H9 (cell line): ENCODE results near the gene LRRTM2. TPM values are rescaled to one million over a fixed set of nuclear protein-coding genes. Genes with fewer than 3 reads are reported as not detected.

Experiments used
- DNase-seq: peaks from one replicate; pipeline ENCODE4 v3.0.0-alpha.2; 2017
- H2AFZ ChIP-seq: one replicate; pipeline ENCODE4 v1.6.1; 2013; ENCODE audit warnings: mild to moderate bottlenecking, low read length, control low read depth, moderate library complexity
- H2AK5ac ChIP-seq: 2 replicates; pipeline ENCODE4 v1.6.1; 2013; ENCODE audit warnings: low read length, control low read depth, mixed read lengths; ENCODE audit not compliant: insufficient read length
- H2BK120ac ChIP-seq: one replicate; pipeline ENCODE4 v1.6.1; 2013; ENCODE audit warnings: low read depth, mild to moderate bottlenecking, low read length, control low read depth, inconsistent platforms; ENCODE audit not compliant: poor library complexity, severe bottlenecking
- H2BK12ac ChIP-seq: 2 replicates; pipeline ENCODE4 v1.6.1; 2013; ENCODE audit warnings: low read length, control low read depth, mixed read lengths, low read depth; ENCODE audit not compliant: insufficient read length
- H2BK15ac ChIP-seq: 2 replicates; pipeline ENCODE4 v1.6.1; 2013; ENCODE audit warnings: low read depth, low read length, control low read depth
- H2BK20ac ChIP-seq: one replicate; pipeline ENCODE4 v1.6.1; 2013; ENCODE audit warnings: low read depth, mild to moderate bottlenecking, low read length, control low read depth, inconsistent platforms; ENCODE audit not compliant: poor library complexity, severe bottlenecking
- H2BK5ac ChIP-seq: 2 replicates; pipeline ENCODE4 v1.6.1; 2013; ENCODE audit warnings: low read length, control low read depth, mixed read lengths; ENCODE audit not compliant: insufficient read length
- H3K14ac ChIP-seq: 2 replicates; pipeline ENCODE4 v1.6.1; 2013; ENCODE audit warnings: low read length, control low read depth; ENCODE audit not compliant: insufficient read depth
- H3K18ac ChIP-seq: 2 replicates; pipeline ENCODE4 v1.6.1; 2013; ENCODE audit warnings: low read depth, mild to moderate bottlenecking, mixed read lengths, low read length, control low read depth; ENCODE audit not compliant: insufficient read length
- H3K23ac ChIP-seq: 2 replicates; pipeline ENCODE4 v1.6.1; 2013; ENCODE audit warnings: low read length, control low read depth, mixed read lengths, low read depth; ENCODE audit not compliant: insufficient read length
- H3K23me2 ChIP-seq: 2 replicates; pipeline ENCODE4 v1.6.1; 2013; ENCODE audit warnings: low read depth, mild to moderate bottlenecking, mixed read lengths, low read length, control low read depth; ENCODE audit not compliant: insufficient read length, poor library complexity, severe bottlenecking
- H3K27ac ChIP-seq: 2 replicates; pipeline ENCODE4 v1.5.1; 2013; ENCODE audit warnings: low read length, control low read depth, mixed read lengths, low read depth; ENCODE audit not compliant: insufficient read length
- H3K27me3 ChIP-seq: 2 replicates; pipeline ENCODE4 v1.6.1; 2013; ENCODE audit warnings: low read length, control low read depth, inconsistent platforms; ENCODE audit not compliant: insufficient read depth
- H3K4ac ChIP-seq: 2 replicates; pipeline ENCODE4 v1.6.1; 2013; ENCODE audit warnings: low read depth, mild to moderate bottlenecking, control low read depth, inconsistent platforms, low read length, moderate library complexity
- H3K4me1 ChIP-seq: 2 replicates; pipeline ENCODE4 v1.6.1; 2013; ENCODE audit warnings: low read length, control low read depth, inconsistent platforms; ENCODE audit not compliant: insufficient read depth
- H3K4me2 ChIP-seq: 2 replicates; pipeline ENCODE4 v1.6.1; 2013; ENCODE audit warnings: low read length, control low read depth, mixed read lengths; ENCODE audit not compliant: insufficient read length, insufficient read depth
- H3K56ac ChIP-seq: 2 replicates; pipeline ENCODE4 v1.6.1; 2013; ENCODE audit warnings: low read depth, mild to moderate bottlenecking, mixed read lengths, low read length, control low read depth; ENCODE audit not compliant: insufficient read length
- H3K79me1 ChIP-seq: 2 replicates; pipeline ENCODE4 v1.6.1; 2013; ENCODE audit warnings: low read depth, mild to moderate bottlenecking, moderate library complexity, low read length, control low read depth, inconsistent platforms; ENCODE audit not compliant: insufficient read depth, poor library complexity, severe bottlenecking
- H3K79me2 ChIP-seq: 2 replicates; pipeline ENCODE4 v1.6.1; 2013; ENCODE audit warnings: low read length, control low read depth, inconsistent platforms; ENCODE audit not compliant: insufficient read depth
- H3K9ac ChIP-seq: 2 replicates; pipeline ENCODE4 v1.6.1; 2013; ENCODE audit warnings: low read length, control low read depth, mixed read lengths; ENCODE audit not compliant: insufficient read length; ENCODE audit errors: extremely low read depth
- H3K9me3 ChIP-seq: one replicate; pipeline ENCODE4 v1.6.1; 2013; ENCODE audit warnings: low read depth, low read length, inconsistent platforms; ENCODE audit not compliant: control insufficient read depth
- H3T11ph ChIP-seq: one replicate; pipeline ENCODE4 v1.6.1; 2013; ENCODE audit warnings: mild to moderate bottlenecking, low read length, control low read depth, inconsistent platforms
- H4K20me1 ChIP-seq: one replicate; pipeline ENCODE4 v1.6.1; 2013; ENCODE audit not compliant: control insufficient read depth, insufficient read length, insufficient read depth
- H4K5ac ChIP-seq: 2 replicates; pipeline ENCODE4 v1.6.1; 2013; ENCODE audit warnings: low read depth, mild to moderate bottlenecking, mixed read lengths, low read length, control low read depth; ENCODE audit not compliant: insufficient read length
- H4K8ac ChIP-seq: replicated peaks from 2 replicates; pipeline ENCODE4 v1.6.1; 2013; ENCODE audit warnings: low read length, control low read depth, mixed read lengths, low read depth; ENCODE audit not compliant: insufficient read length
- H4K91ac ChIP-seq: 2 replicates; pipeline ENCODE4 v1.6.1; 2013; ENCODE audit warnings: low read depth, mild to moderate bottlenecking, moderate library complexity, mixed read lengths, low read length, control low read depth; ENCODE audit not compliant: insufficient read length
- H3K27ac Mint-ChIP-seq, 3 experiments: 2 replicates in 2 of 3; 3 replicates in 1 of 3; pipeline ENCODE4 v1.8.0; 2020 to 2021; ENCODE audit warnings: mixed read lengths in 3 of 3, mild to moderate bottlenecking in 1 of 3, moderate library complexity in 1 of 3
- H3K27me3 Mint-ChIP-seq: 2 replicates; pipeline ENCODE4 v1.8.0; 2021; ENCODE audit warnings: low read depth, mild to moderate bottlenecking, moderate library complexity, mixed read lengths
- H3K36me3 Mint-ChIP-seq, 3 experiments: 2 replicates in 2 of 3; 3 replicates in 1 of 3; pipeline ENCODE4 v1.8.0; 2020 to 2021; ENCODE audit warnings: low read depth in 3 of 3, mixed read lengths in 3 of 3; ENCODE audit not compliant: insufficient read depth in 1 of 3
- H3K4me1 Mint-ChIP-seq, 2 experiments: 2 replicates each; pipeline ENCODE4 v1.8.0; 2020; ENCODE audit warnings: mixed read lengths in 2 of 2
- H3K4me3 Mint-ChIP-seq, 2 experiments: 2 replicates in 1 of 2; 3 replicates in 1 of 2; pipeline ENCODE4 v1.8.0; 2020 to 2021; ENCODE audit warnings: mild to moderate bottlenecking in 2 of 2, mixed read lengths in 2 of 2, moderate library complexity in 1 of 2
- H3K9me3 Mint-ChIP-seq, 2 experiments: 2 replicates in 1 of 2; 3 replicates in 1 of 2; pipeline ENCODE4 v1.8.0; 2020; ENCODE audit warnings: mild to moderate bottlenecking in 2 of 2, mixed read lengths in 2 of 2, moderate library complexity in 1 of 2
- CTCF ChIP-seq: fragments of 200-600 bp; sonication (generic); conservative IDR thresholded peaks from 3 replicates; pipeline ENCODE4 v1.8.0; 2021; ENCODE audit warnings: antibody characterized with exemption, mild to moderate bottlenecking
- WGBS: extraction: QIAGEN DNeasy Blood & Tissue Kit; methylation state at CpG from one replicate; pipeline ENCODE4 v1.1.7; 2013; ENCODE audit warnings: missing lambda C conversion rate, low lambda C conversion rate, mixed read lengths; ENCODE audit not compliant: insufficient read length; ENCODE audit errors: extremely low coverage; 5-methylcytosine and 5-hydroxymethylcytosine counted together
- total RNA-seq: library from RNA; stranded (reverse); gene quantifications from 2 replicates; pipeline ENCODE4 v1.2.1, GENCODE V29; 2021

Gene LRRTM2
- total RNA-seq, 1 experiment from 2014 or later: not detected

- H3K27ac ChIP-seq: no peak overlapping the region
- H3K23me2 ChIP-seq: no peaks in the 10 kb centered on the region
- H3K14ac ChIP-seq: no peak overlapping the region
- no CpG with 5 or more reads among the region's 2 CpGs for WGBS
- H3K79me1 ChIP-seq: peaks cover 9% of the 10 kb centered on the region
- no peak overlapping the region for H3K56ac ChIP-seq
- no peaks in the 10 kb centered on the region for H3K9me3 ChIP-seq
- no peaks in the 10 kb centered on the region for H3K27me3 ChIP-seq
- peaks cover 76 to 79% of the 10 kb centered on the region in 2 experiments for H3K4me1 Mint-ChIP-seq
- no peak overlapping the region for H2BK12ac ChIP-seq
- no peak overlapping the region for H4K5ac ChIP-seq
- no peak overlapping the region for H3T11ph ChIP-seq
- H3K79me2 ChIP-seq: peaks cover 2% of the 10 kb centered on the region; the same call in 1 of the 2 replicates
- TF ChIP-seq CTCF: no peak
- H2BK15ac ChIP-seq: no peak overlapping the region
- no peak overlapping the region for H2AK5ac ChIP-seq
- no peak overlapping the region for H3K4me3 Mint-ChIP-seq
- no peak overlapping the region for H3K18ac ChIP-seq
- H3K9ac ChIP-seq: no peak overlapping the region
- no peak overlapping the region for H3K4ac ChIP-seq
- H2BK120ac ChIP-seq: no peak overlapping the region
- H2BK5ac ChIP-seq: no peak overlapping the region
- peaks cover 7 to 19% (median 9%) of the 10 kb centered on the region in 3 experiments; a peak in 6 of 7 replicates for H3K36me3 Mint-ChIP-seq
- no peak overlapping the region for H3K23ac ChIP-seq
- H4K91ac ChIP-seq: no peak overlapping the region
- H3K27ac Mint-ChIP-seq: peak overlapping the region in 1 of 3 experiments; percentile 86; a peak in 3 of 7 replicates
- H3K4me1 ChIP-seq: peaks cover 5% of the 10 kb centered on the region; the same call in 1 of the 2 replicates
- no peak overlapping the region for H3K4me2 ChIP-seq
- no peaks in the 10 kb centered on the region for H4K20me1 ChIP-seq
- H3K9me3 Mint-ChIP-seq: no peaks in the 10 kb centered on the region; a peak in 1 of 5 replicates
- no peak overlapping the region for H2AFZ ChIP-seq
- DNase-seq: no peak
- no peak overlapping the region for H2BK20ac ChIP-seq
- no peak overlapping the region for H4K8ac ChIP-seq
- H3K27me3 Mint-ChIP-seq: no peaks in the 10 kb centered on the region
Measured at GRCh38 chr5:138875552-138875875, 379 bp upstream of the LRRTM2 start.
